ENCODE measurements around the gene WNT7B. TPM values are rescaled to one million over a fixed set of nuclear protein-coding genes. Genes with fewer than 3 reads are reported as not detected.

The WNT7B gene
- total and polyA plus RNA-seq, 10 of the 15 experiments (the other 5 are each of a cell fraction or from before 2014, with no cell fraction given), result 0.12 TPM; not detected in 9

GRCh38 chr22:46001426-46002106 lies 24.6 kb upstream of the WNT7B start:
- Histone ChIP-seq H3K4me1 (ENCODE audit: control insufficient read depth, insufficient read depth, low read length) (peaks cover 9% of the 10 kb centered on the region), H3K27ac (ENCODE audit: control insufficient read depth, insufficient read depth) (no peak overlapping the region), H3K4me3 (no peak overlapping the region), H3K9me3 (replicated peaks; ENCODE audit: control insufficient read depth, insufficient read depth, low read length) (no peaks in the 10 kb centered on the region), H3K4me2 (ENCODE audit: control insufficient read depth, insufficient read depth) (no peak overlapping the region), H3K79me2 (ENCODE audit: control insufficient read depth, insufficient read depth, low read length) (no peaks in the 10 kb centered on the region), H3K9ac (ENCODE audit: control insufficient read depth, insufficient read depth, low read length) (no peak overlapping the region), H2AFZ (ENCODE audit: control insufficient read depth, low read depth, low read length) (no peak overlapping the region), H3K36me3 (ENCODE audit: control insufficient read depth in 2 of 2, insufficient read depth in 2 of 2, low read length in 1 of 2) (no peaks in the 10 kb centered on the region), H4K20me1 (ENCODE audit: control insufficient read depth, insufficient read depth) (no peaks in the 10 kb centered on the region), H3K27me3 (replicated peaks in 1 of 2; ENCODE audit: control insufficient read depth in 2 of 2, insufficient read depth in 2 of 2, low read length in 1 of 2) (no peaks in the 10 kb centered on the region)
- TF ChIP-seq RB1 (IDR thresholded peaks at IDR 0.05; ENCODE audit: borderline replicate concordance), result no peak
- TF ChIP-seq SIX5 (IDR thresholded peaks at IDR 0.05; ENCODE audit: low read depth, low read length, severe bottlenecking), result no peak
- no peak for TF ChIP-seq CHD1 (IDR thresholded peaks at IDR 0.05; ENCODE audit: low read depth, low read length)
- TF ChIP-seq, protein P1, sequence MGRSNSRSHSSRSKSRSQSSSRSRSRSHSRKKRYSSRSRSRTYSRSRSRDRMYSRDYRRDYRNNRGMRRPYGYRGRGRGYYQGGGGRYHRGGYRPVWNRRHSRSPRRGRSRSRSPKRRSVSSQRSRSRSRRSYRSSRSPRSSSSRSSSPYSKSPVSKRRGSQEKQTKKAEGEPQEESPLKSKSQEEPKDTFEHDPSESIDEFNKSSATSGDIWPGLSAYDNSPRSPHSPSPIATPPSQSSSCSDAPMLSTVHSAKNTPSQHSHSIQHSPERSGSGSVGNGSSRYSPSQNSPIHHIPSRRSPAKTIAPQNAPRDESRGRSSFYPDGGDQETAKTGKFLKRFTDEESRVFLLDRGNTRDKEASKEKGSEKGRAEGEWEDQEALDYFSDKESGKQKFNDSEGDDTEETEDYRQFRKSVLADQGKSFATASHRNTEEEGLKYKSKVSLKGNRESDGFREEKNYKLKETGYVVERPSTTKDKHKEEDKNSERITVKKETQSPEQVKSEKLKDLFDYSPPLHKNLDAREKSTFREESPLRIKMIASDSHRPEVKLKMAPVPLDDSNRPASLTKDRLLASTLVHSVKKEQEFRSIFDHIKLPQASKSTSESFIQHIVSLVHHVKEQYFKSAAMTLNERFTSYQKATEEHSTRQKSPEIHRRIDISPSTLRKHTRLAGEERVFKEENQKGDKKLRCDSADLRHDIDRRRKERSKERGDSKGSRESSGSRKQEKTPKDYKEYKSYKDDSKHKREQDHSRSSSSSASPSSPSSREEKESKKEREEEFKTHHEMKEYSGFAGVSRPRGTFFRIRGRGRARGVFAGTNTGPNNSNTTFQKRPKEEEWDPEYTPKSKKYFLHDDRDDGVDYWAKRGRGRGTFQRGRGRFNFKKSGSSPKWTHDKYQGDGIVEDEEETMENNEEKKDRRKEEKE (IDR thresholded peaks at IDR 0.05), result no peak
- TF ChIP-seq POLR2AphosphoS5 (IDR thresholded peaks at IDR 0.05; ENCODE audit: low read length), result no peak
- TF ChIP-seq, protein P2, sequence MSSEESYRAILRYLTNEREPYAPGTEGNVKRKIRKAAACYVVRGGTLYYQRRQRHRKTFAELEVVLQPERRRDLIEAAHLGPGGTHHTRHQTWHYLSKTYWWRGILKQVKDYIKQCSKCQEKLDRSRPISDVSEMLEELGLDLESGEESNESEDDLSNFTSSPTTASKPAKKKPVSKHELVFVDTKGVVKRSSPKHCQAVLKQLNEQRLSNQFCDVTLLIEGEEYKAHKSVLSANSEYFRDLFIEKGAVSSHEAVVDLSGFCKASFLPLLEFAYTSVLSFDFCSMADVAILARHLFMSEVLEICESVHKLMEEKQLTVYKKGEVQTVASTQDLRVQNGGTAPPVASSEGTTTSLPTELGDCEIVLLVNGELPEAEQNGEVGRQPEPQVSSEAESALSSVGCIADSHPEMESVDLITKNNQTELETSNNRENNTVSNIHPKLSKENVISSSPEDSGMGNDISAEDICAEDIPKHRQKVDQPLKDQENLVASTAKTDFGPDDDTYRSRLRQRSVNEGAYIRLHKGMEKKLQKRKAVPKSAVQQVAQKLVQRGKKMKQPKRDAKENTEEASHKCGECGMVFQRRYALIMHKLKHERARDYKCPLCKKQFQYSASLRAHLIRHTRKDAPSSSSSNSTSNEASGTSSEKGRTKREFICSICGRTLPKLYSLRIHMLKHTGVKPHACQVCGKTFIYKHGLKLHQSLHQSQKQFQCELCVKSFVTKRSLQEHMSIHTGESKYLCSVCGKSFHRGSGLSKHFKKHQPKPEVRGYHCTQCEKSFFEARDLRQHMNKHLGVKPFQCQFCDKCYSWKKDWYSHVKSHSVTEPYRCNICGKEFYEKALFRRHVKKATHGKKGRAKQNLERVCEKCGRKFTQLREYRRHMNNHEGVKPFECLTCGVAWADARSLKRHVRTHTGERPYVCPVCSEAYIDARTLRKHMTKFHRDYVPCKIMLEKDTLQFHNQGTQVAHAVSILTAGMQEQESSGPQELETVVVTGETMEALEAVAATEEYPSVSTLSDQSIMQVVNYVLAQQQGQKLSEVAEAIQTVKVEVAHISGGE (CRISPR knock-in tag; IDR thresholded peaks at IDR 0.05), result no peak
- TF ChIP-seq RFX5 (IDR thresholded peaks at IDR 0.05; ENCODE audit: low read depth, low read length), result no peak
- no peak for TF ChIP-seq ZBTB4 (CRISPR knock-in tag; IDR thresholded peaks at IDR 0.05)
- TF ChIP-seq MEF2B (IDR thresholded peaks at IDR 0.05; ENCODE audit: partially characterized antibody, poor library complexity, severe bottlenecking), result no peak
- TF ChIP-seq YY1 (IDR thresholded peaks at IDR 0.05; ENCODE audit: low read depth, low read length), result no peak
- no peak for TF ChIP-seq MTA2 (IDR thresholded peaks at IDR 0.05; ENCODE audit: low read depth)
- no peak for TF ChIP-seq HDGF (IDR thresholded peaks at IDR 0.05)
- TF ChIP-seq TCF7 (IDR thresholded peaks at IDR 0.05; ENCODE audit: borderline replicate concordance), result no peak
- no peak for TF ChIP-seq RBBP5 (conservative IDR thresholded peaks at IDR 0.05)
- no peak for TF ChIP-seq ZNF24 (IDR thresholded peaks at IDR 0.05)
- ChIA-PET POLR2A (no interaction called here), SMC1A (ENCODE audit: uncharacterized antibody, unreplicated experiment) (no interaction called here), RAD21 (ENCODE audit: unreplicated experiment) (interaction anchor here (1.0 kb wide), 1 partner anchor 120 kb away, joined by 3 read pairs; no protein-coding TSS in a partner anchor), CTCF (interaction anchor here (0.8 to 1.7 kb wide), 2 partner anchors 108 to 113 kb away, joined by 3 to 6 read pairs; no protein-coding TSS in a partner anchor)
- in situ Hi-C loops (cut with MboI), result no loop called here
- ATAC-seq (no peak), FAIRE-seq (no peak), DNase-seq (ENCODE audit: low read depth, low spot score) (no peak)
- intact Hi-C loops (cut with micrococcal nuclease; ENCODE audit: unreplicated experiment), result no loop called here
- no TSS peak for BruUV-seq (replicated peaks)
- 48% methylated on average over 22 of the region's 22 CpGs for WGBS (ENCODE audit: insufficient coverage, insufficient replicate concordance, low lambda C conversion rate, missing lambda C conversion rate)
